Activated gamma-delta T cell (primary cell): ENCODE measurements around the gene KCND3.

Source experiments
- DNase-seq: peaks from one replicate; lab custom pipeline; 2025; lab: John Stamatoyannopoulos, UW

The KCND3 gene

GRCh38 chr1:111778066-111778465 lies 211.4 kb downstream of the KCND3 start:
- no peak for DNase-seq

GRCh38 chr1:111777301-111777700 lies 212.2 kb downstream of the KCND3 start:
- DNase-seq: no peak

DNA sequence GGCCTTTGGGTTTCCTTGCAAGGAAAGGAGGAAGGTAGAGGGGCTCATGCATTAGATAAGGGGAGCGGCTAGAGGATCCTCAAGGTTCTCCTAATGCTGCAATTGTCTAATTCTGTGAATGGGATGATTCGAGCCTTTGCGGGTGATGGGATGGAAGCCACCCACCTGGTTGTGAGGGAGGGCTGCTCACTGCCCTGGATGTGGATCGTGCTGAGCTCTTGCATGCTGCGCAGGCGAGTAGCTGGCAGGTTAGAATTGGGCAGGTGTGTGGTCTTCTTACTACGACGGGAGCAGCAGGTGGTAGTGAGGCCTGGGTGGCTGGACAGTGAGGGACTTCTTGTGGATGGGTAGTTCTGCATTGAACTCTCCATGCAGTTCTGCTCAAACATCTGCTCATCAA lies 212.6 kb downstream of the KCND3 start:
- DNase-seq: no peak

- no peak for DNase-seq
These were observed 213.1 kb downstream of the KCND3 start for GRCh38 chr1:111776391-111776790.

- no peak for DNase-seq
These were observed 213.5 kb downstream of the KCND3 start for GRCh38 chr1:111775966-111776365.

GRCh38 chr1:111770916-111771315 lies 218.6 kb downstream of the KCND3 start:
- no peak for DNase-seq

GRCh38 chr1:111769517-111770146 lies 219.8 kb downstream of the KCND3 start:
- no peak for DNase-seq

- no peak for DNase-seq
These were observed 220.8 kb downstream of the KCND3 start for GRCh38 chr1:111768625-111769024.

DNA sequence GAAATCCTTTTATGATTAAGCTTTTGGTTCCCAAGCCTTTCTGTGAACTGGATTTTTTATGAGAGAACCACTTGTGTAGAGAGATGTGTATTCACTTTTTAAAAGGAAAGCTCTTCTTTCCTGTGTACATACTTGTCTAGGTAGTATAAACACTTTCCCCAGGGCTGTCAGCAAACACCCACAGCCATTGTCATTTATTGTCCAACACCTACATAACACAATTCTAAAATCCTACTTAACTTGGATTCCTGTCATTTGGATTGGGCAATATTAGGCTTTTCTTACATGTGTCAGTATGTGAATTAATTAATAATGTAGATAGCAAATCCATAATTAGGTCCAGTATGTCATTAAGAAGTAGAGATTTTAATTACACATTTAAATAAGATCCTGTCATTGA lies 221.4 kb downstream of the KCND3 start:
- DNase-seq: no peak

GRCh38 chr1:111762332-111762731 lies 227.1 kb downstream of the KCND3 start:
- no peak for DNase-seq

DNA sequence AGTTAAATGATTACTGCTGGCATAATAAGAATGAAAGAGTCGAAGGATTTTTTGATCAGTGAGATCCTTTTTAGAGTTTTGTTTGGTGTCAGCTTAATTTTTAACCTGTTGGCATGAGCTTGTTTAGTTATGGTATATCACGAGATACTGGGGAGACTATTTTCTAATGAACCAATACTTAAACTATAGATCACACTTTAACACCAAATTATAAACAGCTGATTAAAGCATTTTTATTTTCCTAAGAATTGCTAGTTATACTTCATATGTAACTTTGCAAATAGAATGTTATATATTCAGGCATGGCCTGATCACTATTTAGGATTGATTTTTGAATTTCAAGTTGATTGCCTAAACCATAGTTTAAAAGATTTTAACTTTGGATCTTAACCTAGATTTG lies 227.8 kb downstream of the KCND3 start:
- DNase-seq: no peak

GRCh38 chr1:111758373-111758772 lies 231.1 kb downstream of the KCND3 start:
- DNase-seq: no peak

DNA sequence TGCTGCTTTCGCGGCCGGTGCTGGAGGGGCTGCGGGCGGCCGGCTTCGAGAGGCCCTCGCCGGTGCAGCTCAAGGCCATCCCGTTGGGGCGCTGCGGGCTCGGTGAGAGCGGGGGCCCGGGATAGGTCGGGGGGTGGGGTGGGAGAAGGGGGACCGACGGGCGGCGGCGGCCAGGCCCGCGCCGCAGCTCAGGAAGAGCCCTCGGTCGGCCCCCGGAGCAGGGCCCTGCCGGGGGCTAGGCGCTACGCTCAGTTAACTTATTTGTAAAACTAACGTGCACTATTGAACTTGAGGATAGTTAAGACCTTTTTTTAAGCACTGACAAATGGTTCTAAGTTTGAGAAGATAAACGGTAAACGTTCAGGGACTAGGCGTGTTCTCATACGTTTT lies 233.3 kb downstream of the KCND3 start:
- no peak for DNase-seq

DNA sequence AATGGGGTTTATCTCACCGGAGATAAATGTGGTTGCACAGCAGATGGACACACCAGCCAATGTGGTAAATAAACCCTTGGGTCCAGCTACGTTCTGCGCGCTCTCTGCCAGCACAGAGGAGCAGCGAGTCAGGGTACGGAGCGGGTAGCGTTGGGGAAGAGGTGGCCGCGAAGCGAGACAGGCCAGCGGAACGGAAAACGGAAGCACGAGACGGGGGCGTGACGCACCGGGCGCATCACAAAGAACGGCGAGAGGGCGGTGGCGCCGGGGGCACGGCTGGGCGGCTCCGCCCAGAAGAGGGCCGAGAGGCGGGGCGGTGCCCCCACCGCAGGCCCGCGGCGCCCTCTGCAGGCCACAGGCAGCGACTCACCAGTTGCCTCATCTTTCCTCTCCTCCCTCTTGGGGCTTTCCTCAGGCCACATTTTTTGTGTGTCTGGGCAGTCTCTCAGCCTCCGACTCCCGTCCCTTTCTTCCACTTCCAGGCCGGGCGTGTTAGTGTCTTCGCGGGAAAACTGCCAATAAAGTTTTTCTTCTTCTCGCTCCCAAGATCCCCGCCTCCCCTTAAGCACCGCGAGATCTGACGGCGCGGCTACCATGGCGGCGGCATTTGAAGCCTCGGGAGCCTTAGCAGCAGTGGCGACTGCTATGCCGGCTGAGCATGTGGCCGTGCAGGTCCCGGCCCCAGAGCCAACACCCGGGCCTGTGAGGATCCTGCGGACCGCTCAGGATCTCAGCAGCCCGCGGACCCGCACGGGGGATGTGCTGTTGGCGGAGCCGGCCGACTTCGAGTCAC lies 233.9 kb downstream of the KCND3 start, which contains the start of gene DDX20:
Gene DDX20 (plus strand): TSS at position 571 of the 793 bp plus-strand sequence. CDS start 24 bp downstream, at position 595.
- DNase-seq: peak; percentile 95

- DNase-seq: no peak
These were observed 234.5 kb downstream of the KCND3 start for GRCh38 chr1:111754984-111755330.

GRCh38 chr1:111751906-111752575 lies 237.4 kb downstream of the KCND3 start:
- DNase-seq: no peak

DNA sequence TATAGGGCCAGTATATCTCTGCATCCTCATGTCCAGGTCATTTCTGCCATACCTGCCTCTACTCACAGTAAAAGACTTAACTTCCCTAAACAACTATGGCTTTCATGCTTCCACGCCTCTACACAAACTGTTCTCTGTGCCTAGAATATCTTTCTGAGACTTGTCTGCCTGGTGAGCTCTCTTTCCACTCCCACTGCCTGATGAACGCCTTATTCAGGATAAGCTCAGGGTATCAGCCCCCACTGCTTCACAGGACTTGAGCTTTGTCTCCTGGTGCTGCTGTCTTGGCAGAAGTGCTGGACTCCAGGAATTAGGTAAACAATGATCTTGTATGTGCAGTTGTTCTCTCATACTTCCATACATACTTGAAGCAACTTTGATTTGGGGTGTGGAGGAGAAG lies 238.6 kb downstream of the KCND3 start:
- DNase-seq: no peak

- DNase-seq: no peak
These were observed 239.8 kb downstream of the KCND3 start for GRCh38 chr1:111749628-111750027.

- DNase-seq: no peak
These were observed 241.5 kb downstream of the KCND3 start for GRCh38 chr1:111747947-111748346.

GRCh38 chr1:111747282-111747734 lies 242.2 kb downstream of the KCND3 start:
- no peak for DNase-seq

- no peak for DNase-seq
These were observed 242.9 kb downstream of the KCND3 start for GRCh38 chr1:111746614-111746999.

GRCh38 chr1:111745675-111746613 lies 243.5 kb downstream of the KCND3 start:
- no peak for DNase-seq
